HepG2 (cell line): ENCODE results near the gene NPC1. TPM values are rescaled to one million over a fixed set of nuclear protein-coding genes. Genes with fewer than 3 reads are reported as not detected.

Experiments used
- ARID2 ChIP-seq: sonication (generic); formaldehyde crosslinking; IDR thresholded peaks from 2 replicates; pipeline ENCODE4 v1.8.1; 2022; ENCODE audit warnings: mild to moderate bottlenecking, missing genetic modification reagents, borderline replicate concordance
- DPF2 ChIP-seq: sonication (generic); formaldehyde crosslinking; IDR thresholded peaks from 2 replicates; pipeline ENCODE4 v1.4.0; 2020; ENCODE audit warnings: mild to moderate bottlenecking, low read depth, missing genetic modification reagents, borderline replicate concordance
- GABPA ChIP-seq, 2 experiments: IDR thresholded peaks; 2 replicates each; pipeline ENCODE4 v1.6.1; 2011 to 2016; ENCODE audit warnings: low read depth in 2 of 2, low read length in 1 of 2, missing biosample characterization in 1 of 2, missing genetic modification characterization in 1 of 2
- HNF4A ChIP-seq: sonication (generic); formaldehyde crosslinking; IDR thresholded peaks from 2 replicates; pipeline ENCODE4 v1.4.0; 2020; ENCODE audit warnings: missing genetic modification reagents
- HNRNPL ChIP-seq: fragments of 200-400 bp; formaldehyde crosslinking; IDR thresholded peaks from 2 replicates; pipeline ENCODE4 v1.6.1; 2017; ENCODE audit warnings: mild to moderate bottlenecking, low read depth, low read length
- MIER2 ChIP-seq: IDR thresholded peaks from 2 replicates; pipeline ENCODE4 v1.6.1; 2016; ENCODE audit warnings: missing biosample characterization, missing genetic modification reagents
- PHF5A ChIP-seq: IDR thresholded peaks from one replicate; pipeline ENCODE4 v1.6.1; 2018; ENCODE audit warnings: low read depth, missing genetic modification reagents; ENCODE audit not compliant: unreplicated experiment
- SKI ChIP-seq: fragments of 450-650 bp; IDR thresholded peaks from one replicate; pipeline ENCODE4 v1.6.1; 2018; ENCODE audit warnings: mild to moderate bottlenecking; ENCODE audit not compliant: partially characterized antibody
- SMARCE1 ChIP-seq: fragments of 450-650 bp; IDR thresholded peaks from 2 replicates; pipeline ENCODE4 v1.6.1; 2017; ENCODE audit warnings: borderline replicate concordance
- SOX6 ChIP-seq, 2 experiments: fragments of 450-650 bp in 1 of 2; sonication (generic) in 1 of 2; formaldehyde crosslinking in 1 of 2; IDR thresholded peaks; 2 replicates each; pipeline versions ENCODE4 v1.4.0 to v1.6.1; 2017 to 2020; ENCODE audit warnings: antibody characterized with exemption in 1 of 2, mild to moderate bottlenecking in 1 of 2, missing genetic modification reagents in 1 of 2
- THAP11 ChIP-seq: IDR thresholded peaks from 2 replicates; pipeline ENCODE4 v1.6.1; 2016; ENCODE audit warnings: missing biosample characterization, missing genetic modification reagents
- ZMAT5 ChIP-seq: sonication (generic); formaldehyde crosslinking; IDR thresholded peaks from 2 replicates; pipeline ENCODE4 v1.5.0; 2020; ENCODE audit warnings: mild to moderate bottlenecking, low read depth, missing genetic modification reagents, borderline replicate concordance
- ZNF256 ChIP-seq: sonication (generic); formaldehyde crosslinking; conservative IDR thresholded peaks from 2 replicates; pipeline ENCODE4 v1.4.0; 2020; ENCODE audit warnings: missing genetic modification reagents
- ZNF414 ChIP-seq: sonication (generic); formaldehyde crosslinking; IDR thresholded peaks from 2 replicates; pipeline ENCODE4 v1.5.0; 2020; ENCODE audit warnings: missing genetic modification reagents
- ZNF782 ChIP-seq: sonication (generic); formaldehyde crosslinking; IDR thresholded peaks from 2 replicates; pipeline ENCODE4 v1.4.0; 2020; ENCODE audit warnings: missing genetic modification reagents, mild to moderate bottlenecking, borderline replicate concordance
- polyA plus RNA-seq, 8 experiments: library from polyadenylated mRNA; depleted of rRNA in 3 of 8; stranded (reverse) in 7 of 8; unstranded in 1 of 8; fragments of >200 nt; fragmentation: Illumina TruSeq in 4 of 8; extraction: Trizol in 4 of 8; gene quantifications; 2 replicates each; pipeline versions ENCODE4 v1.2.1 to v1.2.3, GENCODE V29; 2011 to 2016; ENCODE audit warnings: low read depth in 4 of 8, missing spikeins in 1 of 8, mixed read lengths in 1 of 8; ENCODE audit not compliant: insufficient read depth in 1 of 8
- total RNA-seq, 5 experiments: library from RNA; depleted of rRNA; stranded (reverse); fragments of >200 nt; fragmentation: Illumina TruSeq; extraction: Trizol; gene quantifications; 2 replicates each; pipeline ENCODE4 v1.2.3, GENCODE V29; 2016; ENCODE audit warnings: low read depth in 1 of 5
- TF ChIP-seq, protein P1 (sequence below): sonication (generic); formaldehyde crosslinking; IDR thresholded peaks from 2 replicates; pipeline ENCODE4 v1.9.0; 2021; ENCODE audit warnings: missing genetic modification reagents, borderline replicate concordance
- TF ChIP-seq, protein P2 (sequence below): sonication (generic); formaldehyde crosslinking; conservative IDR thresholded peaks from 2 replicates; pipeline ENCODE4 v1.8.0; 2022; ENCODE audit warnings: mild to moderate bottlenecking, moderate library complexity, missing genetic modification reagents
- TF ChIP-seq, protein P3 (sequence below): fragments of 450-650 bp; IDR thresholded peaks from 2 replicates; pipeline ENCODE4 v1.6.1; 2016

NPC1 gene
- total and polyA plus RNA-seq, 2 of the 13 experiments (the other 11 are each of a cell fraction or from before 2014, with no cell fraction given) = 46.5 to 114 TPM

- TF ChIP-seq, protein P1, sequence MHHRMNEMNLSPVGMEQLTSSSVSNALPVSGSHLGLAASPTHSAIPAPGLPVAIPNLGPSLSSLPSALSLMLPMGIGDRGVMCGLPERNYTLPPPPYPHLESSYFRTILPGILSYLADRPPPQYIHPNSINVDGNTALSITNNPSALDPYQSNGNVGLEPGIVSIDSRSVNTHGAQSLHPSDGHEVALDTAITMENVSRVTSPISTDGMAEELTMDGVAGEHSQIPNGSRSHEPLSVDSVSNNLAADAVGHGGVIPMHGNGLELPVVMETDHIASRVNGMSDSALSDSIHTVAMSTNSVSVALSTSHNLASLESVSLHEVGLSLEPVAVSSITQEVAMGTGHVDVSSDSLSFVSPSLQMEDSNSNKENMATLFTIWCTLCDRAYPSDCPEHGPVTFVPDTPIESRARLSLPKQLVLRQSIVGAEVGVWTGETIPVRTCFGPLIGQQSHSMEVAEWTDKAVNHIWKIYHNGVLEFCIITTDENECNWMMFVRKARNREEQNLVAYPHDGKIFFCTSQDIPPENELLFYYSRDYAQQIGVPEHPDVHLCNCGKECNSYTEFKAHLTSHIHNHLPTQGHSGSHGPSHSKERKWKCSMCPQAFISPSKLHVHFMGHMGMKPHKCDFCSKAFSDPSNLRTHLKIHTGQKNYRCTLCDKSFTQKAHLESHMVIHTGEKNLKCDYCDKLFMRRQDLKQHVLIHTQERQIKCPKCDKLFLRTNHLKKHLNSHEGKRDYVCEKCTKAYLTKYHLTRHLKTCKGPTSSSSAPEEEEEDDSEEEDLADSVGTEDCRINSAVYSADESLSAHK (CRISPR knock-in tag) = no peak
- TF ChIP-seq HNF4A (CRISPR knock-in tag) (peak; percentile 93), ARID2 (CRISPR knock-in tag) (no peak), ZNF782 (CRISPR knock-in tag) (no peak), THAP11 (CRISPR knock-in tag) (peak; percentile 36; the same call in 1 of the 2 replicates), SKI (peak; percentile 24), MIER2 (CRISPR knock-in tag) (no peak), ZMAT5 (no peak), HNRNPL (no peak), ZNF414 (CRISPR knock-in tag) (no peak), DPF2 (CRISPR knock-in tag) (peak; percentile 49; the same call in 1 of the 2 replicates), SOX6 (IDR thresholded peaks at IDR 0.05) (no peak), SOX6 (CRISPR knock-in tag; IDR thresholded peaks at IDR 0.05) (peak; percentile 63; the same call in 1 of the 2 replicates), SMARCE1 (no peak), ZNF256 (CRISPR knock-in tag) (no peak), PHF5A (CRISPR knock-in tag) (peak; percentile 49), GABPA (IDR thresholded peaks at IDR 0.05; ENCODE audit: low read depth, low read length) (no peak), GABPA (CRISPR knock-in tag; IDR thresholded peaks at IDR 0.05; ENCODE audit: low read depth) (no peak)
- TF ChIP-seq, protein P2, sequence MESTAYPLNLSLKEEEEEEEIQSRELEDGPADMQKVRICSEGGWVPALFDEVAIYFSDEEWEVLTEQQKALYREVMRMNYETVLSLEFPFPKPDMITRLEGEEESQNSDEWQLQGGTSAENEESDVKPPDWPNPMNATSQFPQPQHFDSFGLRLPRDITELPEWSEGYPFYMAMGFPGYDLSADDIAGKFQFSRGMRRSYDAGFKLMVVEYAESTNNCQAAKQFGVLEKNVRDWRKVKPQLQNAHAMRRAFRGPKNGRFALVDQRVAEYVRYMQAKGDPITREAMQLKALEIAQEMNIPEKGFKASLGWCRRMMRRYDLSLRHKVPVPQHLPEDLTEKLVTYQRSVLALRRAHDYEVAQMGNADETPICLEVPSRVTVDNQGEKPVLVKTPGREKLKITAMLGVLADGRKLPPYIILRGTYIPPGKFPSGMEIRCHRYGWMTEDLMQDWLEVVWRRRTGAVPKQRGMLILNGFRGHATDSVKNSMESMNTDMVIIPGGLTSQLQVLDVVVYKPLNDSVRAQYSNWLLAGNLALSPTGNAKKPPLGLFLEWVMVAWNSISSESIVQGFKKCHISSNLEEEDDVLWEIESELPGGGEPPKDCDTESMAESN (CRISPR knock-in tag) = no peak
- TF ChIP-seq, protein P3, sequence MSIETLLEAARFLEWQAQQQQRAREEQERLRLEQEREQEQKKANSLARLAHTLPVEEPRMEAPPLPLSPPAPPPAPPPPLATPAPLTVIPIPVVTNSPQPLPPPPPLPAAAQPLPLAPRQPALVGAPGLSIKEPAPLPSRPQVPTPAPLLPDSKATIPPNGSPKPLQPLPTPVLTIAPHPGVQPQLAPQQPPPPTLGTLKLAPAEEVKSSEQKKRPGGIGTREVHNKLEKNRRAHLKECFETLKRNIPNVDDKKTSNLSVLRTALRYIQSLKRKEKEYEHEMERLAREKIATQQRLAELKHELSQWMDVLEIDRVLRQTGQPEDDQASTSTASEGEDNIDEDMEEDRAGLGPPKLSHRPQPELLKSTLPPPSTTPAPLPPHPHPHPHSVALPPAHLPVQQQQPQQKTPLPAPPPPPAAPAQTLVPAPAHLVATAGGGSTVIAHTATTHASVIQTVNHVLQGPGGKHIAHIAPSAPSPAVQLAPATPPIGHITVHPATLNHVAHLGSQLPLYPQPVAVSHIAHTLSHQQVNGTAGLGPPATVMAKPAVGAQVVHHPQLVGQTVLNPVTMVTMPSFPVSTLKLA = no peak
These were observed 16.8 kb downstream of the NPC1 start (continued) for GRCh38 chr18:23569299-23570063.
